Memory B cell (primary cell): ENCODE results near the gene FCRL6.

Source experiments
- ATAC-seq: fragments of 150-1000 bp; cut with Tn5 transposase; 2 replicates; pipeline ENCODE4 v1.10.0; 2021; ENCODE audit warnings: low read depth, mild to moderate bottlenecking, moderate library complexity
- DNase-seq, 2 donors: peaks; one replicate each; pipeline ENCODE4 v3.0.0; 2022; ENCODE audit warnings: low spot score in 2 of 2
- H3K27ac Mint-ChIP-seq: one replicate; pipeline ENCODE4 v1.8.0; 2022; ENCODE audit warnings: mild to moderate bottlenecking, moderate library complexity, mixed read lengths
- H3K27me3 Mint-ChIP-seq: one replicate; pipeline ENCODE4 v1.8.0; 2022; ENCODE audit warnings: mixed read lengths
- H3K36me3 Mint-ChIP-seq: one replicate; pipeline ENCODE4 v1.8.0; 2022; ENCODE audit warnings: mild to moderate bottlenecking, mixed read lengths
- H3K4me1 Mint-ChIP-seq: one replicate; pipeline ENCODE4 v1.8.0; 2022; ENCODE audit warnings: mixed read lengths
- H3K4me3 Mint-ChIP-seq: one replicate; pipeline ENCODE4 v1.8.0; 2022; ENCODE audit warnings: mild to moderate bottlenecking, moderate library complexity, mixed read lengths
- H3K9me3 Mint-ChIP-seq: one replicate; pipeline ENCODE4 v1.8.0; 2022; ENCODE audit warnings: mixed read lengths

The FCRL6 gene

DNA sequence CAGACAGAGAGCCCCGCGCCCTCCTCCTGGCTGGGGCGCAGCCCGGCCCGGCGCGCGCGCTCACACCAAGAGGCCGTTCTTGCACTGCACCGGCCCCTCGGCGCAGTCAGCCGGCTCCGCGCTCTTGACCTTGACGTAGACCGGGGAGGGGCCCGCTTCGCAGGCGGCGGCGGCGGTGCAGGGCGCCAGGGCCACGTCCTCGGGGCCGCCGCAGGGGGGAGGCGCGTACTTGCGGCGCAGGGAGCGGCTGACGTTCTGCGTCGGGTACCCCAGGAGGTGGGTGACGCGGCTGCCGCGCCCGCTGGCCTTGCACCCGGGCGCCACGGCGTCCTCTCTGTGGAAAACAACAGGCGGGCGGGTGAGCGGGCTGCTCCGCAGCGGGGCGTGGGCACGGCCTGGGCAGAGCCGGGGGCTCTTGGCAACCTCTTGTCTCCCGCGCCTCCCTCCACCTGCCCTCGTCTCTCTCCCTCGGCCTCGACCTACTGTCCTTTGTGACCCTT, 52.6 kb downstream of the FCRL6 start:
- DNase-seq (peak; percentile 23 to 53), ATAC-seq (peak; percentile 85)
- Mint-ChIP-seq H3K27ac (peak overlapping the region; percentile 7), H3K36me3 (no peaks in the 10 kb centered on the region), H3K4me3 (peak overlapping the region; percentile 87), H3K9me3 (no peaks in the 10 kb centered on the region), H3K4me1 (peaks cover 7% of the 10 kb centered on the region), H3K27me3 (peaks cover 10% of the 10 kb centered on the region)

GRCh38 chr1:159855709-159856108, 53.5 kb downstream of the FCRL6 start:
- DNase-seq (no peak), ATAC-seq (no peak)
- H3K9me3 Mint-ChIP-seq, result no peaks in the 10 kb centered on the region
- H3K4me3 Mint-ChIP-seq, result no peak overlapping the region
- peaks cover 7% of the 10 kb centered on the region for H3K4me1 Mint-ChIP-seq
- no peak overlapping the region for H3K27ac Mint-ChIP-seq
- H3K36me3 Mint-ChIP-seq, result no peaks in the 10 kb centered on the region
- peaks cover 8% of the 10 kb centered on the region for H3K27me3 Mint-ChIP-seq

DNA sequence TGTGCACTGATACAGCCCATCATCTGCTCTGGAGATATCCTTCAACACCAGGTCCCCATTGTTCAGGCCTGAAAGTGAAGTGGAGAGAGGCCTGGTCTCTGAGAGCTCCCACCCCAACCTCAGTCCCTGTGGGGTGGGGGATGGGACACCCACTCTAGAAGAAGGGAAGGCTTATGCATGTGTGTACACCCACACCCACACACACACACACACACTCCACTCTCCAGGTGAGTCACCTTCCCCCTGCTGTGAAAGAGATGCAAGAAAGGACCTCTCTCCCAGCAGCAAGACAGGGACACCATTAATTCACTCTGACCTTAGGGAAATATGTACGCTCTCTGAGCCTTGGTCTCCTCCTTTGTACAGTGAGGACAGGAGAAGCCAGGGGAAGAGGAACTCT, 54.4 kb downstream of the FCRL6 start:
- H3K4me3 Mint-ChIP-seq, result no peak overlapping the region

GRCh38 chr1:159857889-159858288, 55.7 kb downstream of the FCRL6 start:
- ATAC-seq (no peak), DNase-seq (no peak)
- H3K36me3 Mint-ChIP-seq, result no peaks in the 10 kb centered on the region
- H3K4me3 Mint-ChIP-seq, result no peak overlapping the region
- peaks cover 7% of the 10 kb centered on the region for H3K4me1 Mint-ChIP-seq
- H3K27me3 Mint-ChIP-seq, result peaks cover 12% of the 10 kb centered on the region
- H3K9me3 Mint-ChIP-seq, result no peaks in the 10 kb centered on the region
- no peak overlapping the region for H3K27ac Mint-ChIP-seq

More for the DNA sequence above, 54.4 kb downstream of the FCRL6 start:
- no peaks in the 10 kb centered on the region for H3K9me3 Mint-ChIP-seq
- no peak for ATAC-seq
- H3K27me3 Mint-ChIP-seq, result peaks cover 9% of the 10 kb centered on the region
- DNase-seq, result no peak
- no peak overlapping the region for H3K27ac Mint-ChIP-seq
- H3K36me3 Mint-ChIP-seq, result no peaks in the 10 kb centered on the region
- peaks cover 7% of the 10 kb centered on the region for H3K4me1 Mint-ChIP-seq

DNA sequence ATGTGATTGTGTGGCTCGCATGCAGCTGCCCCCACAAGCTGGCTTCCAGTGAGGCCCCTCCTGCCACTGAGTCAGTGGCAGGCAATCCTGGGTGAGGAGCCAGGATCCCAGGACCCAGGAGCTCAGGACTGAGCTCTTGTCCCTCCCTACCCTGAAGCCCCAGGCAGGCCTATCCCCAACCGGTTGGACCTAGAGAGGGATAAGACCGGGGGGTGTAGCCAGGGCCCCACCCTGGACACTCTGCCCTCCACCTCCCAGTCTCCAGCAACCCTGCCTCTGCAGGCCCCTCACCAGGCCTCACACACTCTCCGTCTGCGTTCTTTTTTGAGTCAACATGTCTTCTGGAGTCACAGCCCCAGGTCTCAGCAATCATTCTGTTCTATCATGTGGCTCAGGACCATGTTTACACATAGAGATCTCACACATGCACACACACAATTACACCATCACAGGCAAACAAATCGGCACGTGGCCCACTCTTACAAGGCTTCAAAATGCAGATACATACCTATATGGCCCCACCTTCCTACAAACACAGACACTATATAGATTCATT, 57.7 kb downstream of the FCRL6 start:
- H3K27ac Mint-ChIP-seq, result no peak overlapping the region
- DNase-seq (no peak), ATAC-seq (no peak)
- no peak overlapping the region for H3K4me3 Mint-ChIP-seq
- peaks cover 4% of the 10 kb centered on the region for H3K4me1 Mint-ChIP-seq
- no peaks in the 10 kb centered on the region for H3K9me3 Mint-ChIP-seq
- peaks cover 13% of the 10 kb centered on the region for H3K27me3 Mint-ChIP-seq
- H3K36me3 Mint-ChIP-seq, result no peaks in the 10 kb centered on the region

DNA sequence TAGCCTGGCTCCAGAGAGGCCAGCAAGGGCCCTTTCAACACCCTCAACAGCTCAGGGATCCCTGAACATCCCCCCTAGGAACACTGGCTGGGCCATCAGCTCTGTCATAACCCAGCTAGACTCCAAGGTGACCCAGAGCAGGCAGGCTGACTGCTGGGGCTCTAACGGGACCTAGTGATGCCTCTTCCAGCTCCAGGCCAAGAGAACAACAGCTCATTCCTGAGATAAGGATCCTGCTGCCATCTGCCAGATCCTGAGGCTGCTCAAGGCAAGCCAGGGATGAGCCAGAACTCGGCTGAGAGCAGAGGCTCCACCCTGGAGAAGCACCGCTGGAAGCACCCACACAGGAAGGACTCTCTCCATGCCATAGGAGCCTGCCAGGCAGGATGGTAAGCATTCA, 58.3 kb downstream of the FCRL6 start:
- no peak for DNase-seq
- Mint-ChIP-seq H3K27ac (no peak overlapping the region), H3K36me3 (no peaks in the 10 kb centered on the region)

DNA sequence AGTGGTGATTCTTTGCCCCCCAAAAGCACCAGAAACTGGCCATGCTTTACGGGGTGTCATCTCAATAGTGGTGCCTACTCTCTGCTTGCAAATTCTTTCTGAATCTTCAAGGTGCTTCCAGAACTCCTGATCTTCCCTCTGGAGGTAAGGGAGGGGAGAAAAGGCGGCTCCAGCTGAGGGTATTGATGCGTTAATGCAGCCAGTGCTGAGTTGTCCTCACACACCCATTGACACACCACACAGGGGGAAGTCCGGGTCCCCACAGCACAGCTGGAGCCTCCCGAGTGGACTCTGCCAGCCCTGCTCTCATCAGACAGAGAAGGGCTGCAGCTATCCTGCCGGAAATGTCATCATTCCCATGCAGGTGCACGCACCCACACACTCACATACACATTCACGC, 59.1 kb downstream of the FCRL6 start:
- H3K27me3 Mint-ChIP-seq, result peaks cover 8% of the 10 kb centered on the region
- no peaks in the 10 kb centered on the region for H3K4me1 Mint-ChIP-seq
- ATAC-seq (no peak), DNase-seq (no peak)
- H3K27ac Mint-ChIP-seq, result no peak overlapping the region
- H3K4me3 Mint-ChIP-seq, result no peak overlapping the region
- no peaks in the 10 kb centered on the region for H3K36me3 Mint-ChIP-seq
- no peaks in the 10 kb centered on the region for H3K9me3 Mint-ChIP-seq

More for the DNA sequence above, 58.3 kb downstream of the FCRL6 start:
- no peaks in the 10 kb centered on the region for H3K9me3 Mint-ChIP-seq
- no peak overlapping the region for H3K4me3 Mint-ChIP-seq
- H3K27me3 Mint-ChIP-seq, result peaks cover 8% of the 10 kb centered on the region
- ATAC-seq, result no peak
- H3K4me1 Mint-ChIP-seq, result no peaks in the 10 kb centered on the region

GRCh38 chr1:159862031-159862430, 59.9 kb downstream of the FCRL6 start:
- ATAC-seq, result no peak
- H3K27ac Mint-ChIP-seq, result no peak overlapping the region
- H3K27me3 Mint-ChIP-seq, result peaks cover 8% of the 10 kb centered on the region
- no peak for DNase-seq
- no peaks in the 10 kb centered on the region for H3K36me3 Mint-ChIP-seq
- H3K4me1 Mint-ChIP-seq, result no peaks in the 10 kb centered on the region
- no peaks in the 10 kb centered on the region for H3K9me3 Mint-ChIP-seq
- H3K4me3 Mint-ChIP-seq, result no peak overlapping the region

DNA sequence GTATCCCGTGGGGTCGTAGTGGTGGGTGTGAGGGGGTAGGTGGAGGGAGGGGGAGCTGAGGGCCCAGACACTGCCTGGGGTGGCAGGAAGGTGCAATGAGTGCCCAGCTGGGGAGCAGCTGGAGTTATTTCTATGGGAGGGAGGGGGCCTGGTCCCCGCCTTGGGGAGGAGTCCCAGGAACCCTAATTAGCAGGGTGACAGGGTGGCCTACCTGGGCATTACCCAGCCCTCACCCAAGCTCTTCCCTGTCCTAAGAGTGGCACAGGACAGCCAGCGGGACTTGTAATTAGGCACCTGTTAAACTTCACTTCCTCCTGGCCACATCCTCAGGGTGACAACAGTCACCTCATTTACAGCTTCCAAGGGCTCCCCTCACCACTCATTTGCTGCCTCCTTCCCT, 60.4 kb downstream of the FCRL6 start, which contains the start of gene VSIG8:
TSS of gene VSIG8 (minus strand) at position 101 of the 400 bp plus-strand sequence. CDS start 136 bp downstream, outside the sequence.
- Mint-ChIP-seq H3K36me3 (no peaks in the 10 kb centered on the region), H3K27ac (no peak within 1 kb of the TSS), H3K9me3 (no peaks in the 10 kb centered on the region), H3K27me3 (peaks cover 8% of the 10 kb centered on the region), H3K4me3 (no peak within 1 kb of the TSS), H3K4me1 (no peaks in the 10 kb centered on the region)
- DNase-seq, result no peak
- no peak for ATAC-seq

GRCh38 chr1:159864262-159864661, 62.1 kb downstream of the FCRL6 start:
- H3K9me3 Mint-ChIP-seq, result no peaks in the 10 kb centered on the region
- no peak overlapping the region for H3K27ac Mint-ChIP-seq
- no peaks in the 10 kb centered on the region for H3K4me1 Mint-ChIP-seq
- ATAC-seq (no peak), DNase-seq (no peak)
- peaks cover 8% of the 10 kb centered on the region for H3K27me3 Mint-ChIP-seq
- H3K4me3 Mint-ChIP-seq, result no peak overlapping the region
- H3K36me3 Mint-ChIP-seq, result no peaks in the 10 kb centered on the region
